Breast epithelium (tissue), 3 donors: ENCODE measurements around the gene ATP5ME.

Experiments
- POLR2A ChIP-seq: fragments of 450-650 bp; IDR thresholded peaks from one replicate; pipeline ENCODE4 v1.6.1; 2016; ENCODE audit warnings: antibody characterized with exemption, mild to moderate bottlenecking, moderate library complexity
- TF ChIP-seq, protein P1 (sequence below), 3 donors: fragments of 450-650 bp; IDR thresholded peaks; one replicate each; pipeline ENCODE4 v1.5.1; 2016 to 2017; ENCODE audit warnings: antibody characterized with exemption in 3 of 3, mild to moderate bottlenecking in 3 of 3, moderate library complexity in 3 of 3

DNA sequence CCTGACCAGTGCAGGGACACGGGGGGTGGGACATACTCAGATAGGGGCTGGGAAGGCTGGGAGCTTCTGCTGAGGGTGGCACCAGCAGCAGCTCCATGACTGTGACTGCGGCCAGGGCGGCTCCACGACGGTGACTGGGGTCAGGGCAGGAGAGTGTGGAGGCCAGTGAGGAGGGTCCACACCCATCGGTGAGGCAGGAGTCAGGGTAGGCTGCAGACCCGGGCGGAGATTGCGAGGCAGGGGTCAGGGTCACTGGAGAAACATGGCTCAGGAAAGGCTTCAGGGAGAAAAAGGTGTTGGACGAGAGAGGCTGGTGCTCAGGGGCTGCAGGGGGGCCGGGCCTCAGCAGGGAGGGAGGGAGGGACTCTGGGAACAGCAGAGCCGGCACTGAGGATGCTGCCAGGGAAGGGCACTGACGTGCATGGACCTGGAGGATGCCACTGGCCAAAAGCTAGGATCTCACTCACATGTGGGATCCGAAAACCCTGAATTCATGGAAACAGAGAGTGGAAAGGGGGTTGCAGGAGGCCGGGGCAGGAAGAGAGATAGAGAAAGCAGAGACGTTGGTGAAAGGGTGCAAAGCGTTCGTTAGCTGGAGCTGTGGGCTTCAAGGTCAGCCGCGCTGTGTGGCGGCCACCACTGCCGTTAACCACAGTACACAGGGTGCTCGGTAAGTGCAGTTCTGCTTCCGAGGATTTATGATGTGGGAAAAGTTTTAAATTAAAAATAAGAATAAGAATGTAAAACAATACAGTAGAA is 22.0 kb downstream of the ATP5ME start:
- TF ChIP-seq, protein P1, sequence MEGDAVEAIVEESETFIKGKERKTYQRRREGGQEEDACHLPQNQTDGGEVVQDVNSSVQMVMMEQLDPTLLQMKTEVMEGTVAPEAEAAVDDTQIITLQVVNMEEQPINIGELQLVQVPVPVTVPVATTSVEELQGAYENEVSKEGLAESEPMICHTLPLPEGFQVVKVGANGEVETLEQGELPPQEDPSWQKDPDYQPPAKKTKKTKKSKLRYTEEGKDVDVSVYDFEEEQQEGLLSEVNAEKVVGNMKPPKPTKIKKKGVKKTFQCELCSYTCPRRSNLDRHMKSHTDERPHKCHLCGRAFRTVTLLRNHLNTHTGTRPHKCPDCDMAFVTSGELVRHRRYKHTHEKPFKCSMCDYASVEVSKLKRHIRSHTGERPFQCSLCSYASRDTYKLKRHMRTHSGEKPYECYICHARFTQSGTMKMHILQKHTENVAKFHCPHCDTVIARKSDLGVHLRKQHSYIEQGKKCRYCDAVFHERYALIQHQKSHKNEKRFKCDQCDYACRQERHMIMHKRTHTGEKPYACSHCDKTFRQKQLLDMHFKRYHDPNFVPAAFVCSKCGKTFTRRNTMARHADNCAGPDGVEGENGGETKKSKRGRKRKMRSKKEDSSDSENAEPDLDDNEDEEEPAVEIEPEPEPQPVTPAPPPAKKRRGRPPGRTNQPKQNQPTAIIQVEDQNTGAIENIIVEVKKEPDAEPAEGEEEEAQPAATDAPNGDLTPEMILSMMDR (IDR thresholded peaks at IDR 0.05) = no peak
- no peak for TF ChIP-seq POLR2A
